ENCODE results near the gene GRK6.
"Not testable (repeated sequence)": the region's sequence is repeated elsewhere in the genome, so short reads cannot be mapped to it uniquely, and the experiment has no call there.

The GRK6 gene

GRCh38 chr5:177472460-177473442 lies 46.3 kb downstream of the GRK6 start:
- DNase-seq: no peak

DNA sequence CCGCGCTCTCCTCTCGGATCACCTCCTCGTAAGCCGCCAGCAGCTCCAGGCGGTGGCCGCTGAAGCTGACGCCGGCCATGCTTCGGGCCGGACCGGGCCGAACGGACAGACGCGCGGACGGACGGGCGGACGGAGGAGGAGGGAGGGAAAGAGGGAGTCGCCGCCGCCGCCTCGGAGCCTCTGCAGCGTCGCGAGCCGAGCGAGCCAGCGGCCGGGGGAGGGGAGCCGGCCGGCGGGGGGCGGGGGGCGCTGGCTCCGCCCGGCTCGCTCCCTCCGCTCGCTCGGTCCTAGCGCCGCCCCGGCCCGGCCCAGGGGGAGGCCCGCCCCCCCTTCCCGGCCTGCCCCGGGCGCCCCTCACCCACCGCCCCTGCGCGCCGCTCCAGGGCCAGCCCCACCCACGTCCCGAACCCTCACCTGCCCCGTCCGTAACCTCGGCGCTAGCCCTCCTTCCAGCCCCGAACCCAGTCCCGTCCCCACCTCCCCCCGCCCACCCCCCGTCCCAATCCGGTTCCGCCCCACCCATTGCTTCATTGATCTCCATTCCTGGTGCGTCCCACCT lies 47.0 kb downstream of the GRK6 start, which contains the start of gene DBN1:
Gene DBN1, minus strand, starts transcription at position 192 of the 559 bp plus-strand sequence. Its CDS starts 113 bp downstream, at position 79.
- peak; percentile 47 for DNase-seq

- DNase-seq: no peak
These were observed 47.6 kb downstream of the GRK6 start for GRCh38 chr5:177474002-177474476.

GRCh38 chr5:177474846-177475562 lies 48.5 kb downstream of the GRK6 start:
- DNase-seq: no peak

- no peak for DNase-seq
These were observed 49.3 kb downstream of the GRK6 start for GRCh38 chr5:177475563-177476427.

GRCh38 chr5:177476531-177477233 lies 50.2 kb downstream of the GRK6 start:
- DNase-seq: no peak

DNA sequence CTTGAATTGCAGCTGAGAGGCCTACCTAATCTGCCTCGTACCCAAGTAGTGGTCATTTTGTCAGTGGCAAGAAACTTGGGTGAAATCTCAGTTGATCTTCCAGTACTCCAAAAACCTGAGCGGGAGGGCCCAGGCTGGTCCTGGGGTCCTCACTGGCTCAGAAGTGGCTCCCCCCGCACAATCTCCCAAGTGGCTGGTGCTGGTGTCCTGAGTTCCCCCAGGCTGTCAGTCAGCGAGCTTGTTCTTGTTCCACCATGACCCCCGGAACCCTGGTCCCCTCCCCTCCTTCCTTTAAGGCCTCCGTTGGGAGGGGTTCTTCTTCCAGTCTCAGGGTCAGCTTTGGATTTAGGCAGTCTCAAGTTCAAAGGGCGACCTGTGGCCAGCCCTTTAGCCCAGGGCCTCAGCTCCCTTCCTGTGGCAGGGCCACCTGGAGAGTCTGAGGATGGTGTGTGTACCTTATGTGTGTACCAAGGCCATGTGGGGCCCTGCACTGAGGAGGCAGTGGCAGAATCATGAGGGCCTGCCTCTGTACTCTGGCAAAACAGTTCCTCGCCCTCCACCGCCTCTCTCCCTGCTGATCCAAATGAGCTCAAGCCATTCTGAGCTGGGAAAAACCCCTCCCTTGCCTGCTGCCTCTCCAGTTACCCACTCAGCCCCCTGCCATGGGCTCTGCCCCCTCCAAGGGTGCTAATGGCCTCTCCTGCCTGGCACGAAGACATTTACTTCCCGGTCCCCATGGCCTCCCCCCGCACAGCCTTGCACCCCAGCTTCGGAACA lies 51.4 kb downstream of the GRK6 start:
- no peak for DNase-seq

GRCh38 chr5:177478711-177479646 lies 52.5 kb downstream of the GRK6 start:
- DNase-seq: no peak

DNA sequence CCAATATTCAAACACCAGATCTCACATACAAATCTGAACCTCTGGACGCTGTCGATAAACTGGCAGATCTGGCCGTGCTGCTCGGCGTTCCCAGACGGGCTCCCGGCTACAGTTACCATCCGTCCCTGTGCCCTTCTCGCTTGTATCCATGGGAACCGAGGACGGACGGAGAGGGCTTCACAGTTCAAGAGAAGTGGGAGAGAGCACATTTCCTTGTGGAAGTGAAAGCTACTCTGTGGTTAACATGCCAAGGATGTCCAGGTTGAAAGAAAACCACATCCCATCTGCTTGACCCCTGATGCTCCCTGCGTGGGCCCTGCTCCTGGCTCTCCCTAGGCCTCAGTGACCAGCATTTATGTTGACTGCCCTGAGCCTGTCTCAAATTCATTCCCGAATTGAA lies 53.3 kb downstream of the GRK6 start:
- DNase-seq: no peak

DNA sequence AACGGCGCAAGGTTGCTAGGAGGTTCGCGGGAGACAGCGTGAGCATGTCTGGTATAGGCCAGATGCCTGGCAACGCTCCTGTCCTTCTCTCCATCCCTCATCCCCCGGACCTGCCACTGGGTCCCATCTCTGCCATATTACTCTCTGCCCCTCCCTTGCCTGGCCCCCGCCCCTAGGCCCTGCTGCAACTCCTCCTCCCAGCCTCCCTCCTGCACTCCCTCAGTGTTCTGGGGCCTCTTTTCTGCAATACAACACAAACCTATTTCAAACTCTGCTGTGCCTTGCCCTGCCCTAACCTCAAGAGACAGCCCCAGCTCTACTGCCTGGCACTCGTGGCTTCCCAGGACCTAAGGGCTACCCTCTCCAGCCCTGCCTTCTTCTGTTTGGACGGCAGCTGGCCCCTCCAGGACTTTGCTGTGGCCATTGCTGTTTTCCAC lies 55.9 kb downstream of the GRK6 start:
- no peak for DNase-seq

DNA sequence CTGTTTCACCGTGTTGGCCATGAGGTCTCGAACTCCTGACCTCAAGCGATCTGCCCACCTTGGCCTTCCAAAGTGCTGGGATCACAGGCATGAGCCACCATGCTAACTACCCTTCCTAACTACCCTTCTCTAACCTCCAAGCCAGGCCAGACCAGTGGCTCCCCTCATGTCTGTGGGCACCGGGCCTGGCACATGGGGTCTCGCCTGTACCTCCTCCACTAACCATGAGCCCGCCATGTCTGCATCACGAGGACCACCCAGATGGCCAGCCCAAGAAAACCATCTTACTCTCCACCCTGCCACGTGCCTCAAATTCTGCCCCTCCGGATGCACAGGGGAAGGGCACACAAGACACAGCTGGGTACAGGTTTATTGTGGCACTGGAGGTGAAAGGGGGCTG lies 56.6 kb downstream of the GRK6 start:
- DNase-seq: no peak

GRCh38 chr5:177483994-177484901 lies 57.8 kb downstream of the GRK6 start:
- no peak for DNase-seq

GRCh38 chr5:177484902-177485549 lies 58.5 kb downstream of the GRK6 start:
- DNase-seq: no peak

- not testable (repeated sequence) for DNase-seq
These were observed 59.3 kb downstream of the GRK6 start for GRCh38 chr5:177485753-177486152.

- DNase-seq: no peak
These were observed 59.8 kb downstream of the GRK6 start for GRCh38 chr5:177486256-177486655.

- DNase-seq: no peak
These were observed 60.7 kb downstream of the GRK6 start for GRCh38 chr5:177487144-177487543.

DNA sequence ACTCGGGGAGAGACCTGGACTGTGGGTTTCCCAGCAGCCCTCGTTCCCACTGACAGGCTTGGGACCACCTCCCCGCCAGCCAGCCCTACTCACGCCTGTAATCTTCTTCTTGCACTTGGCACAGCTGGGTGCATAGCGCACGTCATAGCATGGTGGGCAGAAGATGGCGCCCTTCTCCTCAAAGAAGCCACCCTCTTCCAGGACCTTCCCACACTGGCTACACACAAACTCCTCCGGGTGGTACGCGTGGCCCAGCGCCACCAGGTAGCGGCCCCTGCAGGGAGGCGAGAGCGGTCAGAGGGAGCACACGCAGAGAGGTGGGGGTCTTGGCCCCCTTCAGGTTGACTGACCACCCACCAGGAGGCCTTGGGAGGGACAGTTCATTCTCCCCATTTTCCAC lies 61.5 kb downstream of the GRK6 start:
- DNase-seq: no peak

GRCh38 chr5:177489119-177489716 lies 62.7 kb downstream of the GRK6 start:
- no peak for DNase-seq

All from kidney glomerular epithelial cell (primary cell).